Measurements from ENCODE around the gene KLHL5.

GRCh38 chr4:39125600-39125985 is 63.6 kb downstream of the KLHL5 start:
- TF ChIP-seq CTCF (IDR thresholded peaks at IDR 0.05; ENCODE audit: insufficient read depth, low read length, poor library complexity, severe bottlenecking) (no peak), EZH2phosphoT487 (conservative IDR thresholded peaks at IDR 0.05; ENCODE audit: low read length) (no peak)
